GM21447 (cell line): ENCODE results near the gene STXBP5.
A peak's percentile ranks its signal among the peaks of the same experiment; 100 is the strongest.

ENCODE experiments used
- ATAC-seq: cut with Tn5 transposase; IDR thresholded peaks from one replicate; pipeline ENCODE4 v1.9.1; 2021; ENCODE audit not compliant: unreplicated experiment

STXBP5 gene

DNA sequence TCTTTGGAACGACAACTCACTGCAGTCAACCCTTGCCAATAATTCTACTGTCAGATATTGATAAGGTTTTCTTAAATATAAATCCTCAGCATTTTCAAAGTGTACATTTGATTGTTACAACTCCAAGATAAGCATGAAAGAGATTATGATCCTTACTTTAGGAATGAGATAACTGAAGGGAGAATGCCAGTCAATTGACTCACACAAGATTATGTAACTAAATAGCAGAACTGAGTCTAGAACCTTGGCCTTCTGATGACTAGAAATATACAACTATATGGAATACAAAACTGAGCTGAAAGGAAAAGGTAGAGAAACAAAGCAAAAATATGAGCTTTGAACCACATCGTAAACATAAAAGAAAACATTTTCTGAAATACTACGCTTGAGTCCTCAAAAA is 26.9 kb upstream of the STXBP5 start:
- no peak for ATAC-seq

- no peak for ATAC-seq
Observed at GRCh38 chr6:147178355-147178754, 25.9 kb upstream of the STXBP5 start.

- no peak for ATAC-seq
Observed at GRCh38 chr6:147179809-147180208, 24.4 kb upstream of the STXBP5 start.

- no peak for ATAC-seq
Observed at GRCh38 chr6:147180926-147181325, 23.3 kb upstream of the STXBP5 start.

- ATAC-seq: no peak
Observed at GRCh38 chr6:147184379-147184778, 19.8 kb upstream of the STXBP5 start.

GRCh38 chr6:147185216-147185615 is 19.0 kb upstream of the STXBP5 start:
- no peak for ATAC-seq

GRCh38 chr6:147190556-147190955 is 13.7 kb upstream of the STXBP5 start:
- ATAC-seq: no peak

DNA sequence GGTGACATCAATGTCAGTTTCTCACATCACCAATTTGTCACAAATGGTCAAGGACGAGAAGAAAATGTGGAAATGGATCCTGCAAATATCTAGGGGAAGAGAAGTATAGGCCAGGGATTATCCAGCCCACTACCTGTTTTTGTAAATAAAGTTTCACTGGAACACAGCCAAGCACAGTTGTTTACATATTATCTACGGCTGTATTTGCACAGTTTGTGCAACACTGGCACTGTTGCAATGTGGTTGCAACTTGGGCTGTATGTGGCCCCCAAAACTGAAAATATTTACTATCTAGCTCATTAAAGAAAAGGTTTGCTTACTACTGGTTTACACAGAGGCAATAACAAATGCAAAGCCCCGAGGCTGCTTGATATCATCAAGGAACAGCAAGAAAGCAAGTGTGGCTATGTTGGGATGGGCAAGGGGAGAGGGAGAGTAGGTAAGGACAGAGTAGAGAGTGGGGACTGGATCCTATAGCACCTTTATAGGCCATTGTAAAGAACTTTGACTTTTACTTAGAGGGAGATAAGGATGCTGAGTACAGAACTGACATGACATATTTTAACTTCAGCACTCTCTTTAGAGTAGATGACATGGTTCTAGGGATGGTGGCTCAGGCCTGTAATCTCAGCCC is 11.8 kb upstream of the STXBP5 start:
- ATAC-seq: no peak

- ATAC-seq: no peak
Observed at GRCh38 chr6:147194652-147195411, 9.4 kb upstream of the STXBP5 start.

DNA sequence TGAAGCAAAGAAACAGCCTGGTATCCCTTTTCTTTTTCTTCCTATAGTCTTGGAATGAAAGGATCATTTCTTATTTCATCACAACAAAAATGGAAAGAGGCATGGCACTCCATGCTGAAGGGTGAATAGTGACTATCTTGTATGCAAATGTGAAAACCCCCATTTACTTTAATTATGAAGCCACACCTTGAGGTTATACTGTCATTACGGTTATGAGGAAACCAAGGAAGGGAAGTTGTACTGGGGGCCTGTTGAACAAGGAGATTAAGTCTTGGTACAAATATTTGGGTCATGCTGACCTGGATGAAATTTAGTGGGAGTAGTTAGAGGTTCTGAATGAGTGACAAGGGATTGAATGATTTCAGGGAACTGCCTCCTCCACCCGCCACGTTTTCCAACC is 8.7 kb upstream of the STXBP5 start:
- ATAC-seq: no peak

DNA sequence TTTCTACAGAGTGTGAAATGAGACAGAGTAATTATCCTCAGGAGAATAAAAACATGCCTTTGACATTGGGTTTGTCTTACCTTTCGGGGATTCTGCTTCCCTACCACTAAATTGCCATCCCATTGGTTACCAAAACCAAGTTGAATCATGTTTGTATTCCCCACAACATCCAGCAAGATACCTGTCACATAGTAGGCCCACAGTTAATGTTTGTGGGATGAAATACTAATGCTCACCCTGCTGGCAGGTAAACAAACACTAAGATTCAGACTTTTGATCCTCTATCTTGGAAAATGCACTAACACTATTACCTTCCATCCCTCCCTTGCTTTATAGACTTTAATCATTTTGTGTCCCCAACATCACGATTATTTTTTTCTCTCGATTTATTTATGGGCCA is 8.2 kb upstream of the STXBP5 start:
- ATAC-seq: no peak

DNA sequence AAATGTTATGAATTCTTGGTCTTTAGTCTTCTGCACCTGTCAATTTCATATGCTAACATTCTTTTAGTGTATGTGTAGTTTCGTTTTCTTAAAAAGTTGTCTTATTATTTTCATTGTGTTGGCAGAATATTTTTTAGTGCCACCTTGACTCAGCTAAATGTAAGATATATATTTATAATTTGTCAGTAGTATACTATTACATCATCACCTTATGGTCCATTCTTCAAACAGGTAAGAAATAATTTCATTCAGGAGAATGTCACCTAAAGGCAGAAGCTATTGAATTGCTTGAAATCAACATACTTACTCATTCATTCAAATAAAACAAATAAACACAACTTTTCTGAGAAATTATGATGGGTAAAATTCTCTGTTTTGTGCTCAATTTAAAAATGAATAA is 3.5 kb upstream of the STXBP5 start:
- no peak for ATAC-seq

GRCh38 chr6:147201885-147202515 is 2.2 kb upstream of the STXBP5 start:
- ATAC-seq: peak; percentile 10

GRCh38 chr6:147202516-147203310 is 1.5 kb upstream of the STXBP5 start:
- peak; percentile 84 for ATAC-seq

DNA sequence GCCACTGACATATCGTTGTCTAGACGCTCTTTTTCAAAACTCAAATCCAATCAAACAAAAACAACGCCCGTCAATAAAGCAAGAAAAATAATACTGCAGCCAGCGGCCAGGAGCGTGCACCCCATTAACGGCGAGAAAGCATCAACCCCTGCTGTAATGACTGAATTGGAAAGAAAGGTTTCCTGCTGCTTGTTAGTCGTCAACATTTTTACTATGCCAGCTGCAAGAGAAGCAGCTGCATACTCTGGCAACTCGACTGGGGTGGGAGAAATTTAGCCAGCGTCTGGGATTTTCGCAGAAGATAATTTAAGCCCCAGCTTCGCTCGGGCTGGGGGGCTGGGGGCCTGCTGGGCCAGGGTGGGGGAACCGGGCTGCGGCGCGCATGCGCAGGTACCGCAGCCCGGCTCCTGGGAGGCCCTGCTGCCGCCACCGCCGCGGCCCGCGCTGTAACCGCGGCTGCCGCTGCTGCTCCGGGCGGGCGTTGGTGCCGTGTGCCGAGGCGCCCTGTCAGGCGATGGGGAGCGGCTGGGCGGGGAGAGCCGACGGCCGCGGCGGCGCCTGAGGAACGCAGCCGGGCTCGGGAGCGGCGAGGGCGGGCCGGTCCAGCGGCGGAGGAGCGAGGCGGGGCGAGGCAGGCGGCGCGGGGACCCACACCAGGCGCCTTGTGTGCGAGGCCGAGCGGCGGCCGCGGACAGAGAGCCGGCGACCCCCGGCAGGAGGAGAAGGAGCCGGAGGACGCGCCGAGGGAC is 732 bp upstream of the STXBP5 start:
- peak; percentile 37 for ATAC-seq

GRCh38 chr6:147204843-147205311 is 660 bp downstream of the STXBP5 start:
- no peak for ATAC-seq

DNA sequence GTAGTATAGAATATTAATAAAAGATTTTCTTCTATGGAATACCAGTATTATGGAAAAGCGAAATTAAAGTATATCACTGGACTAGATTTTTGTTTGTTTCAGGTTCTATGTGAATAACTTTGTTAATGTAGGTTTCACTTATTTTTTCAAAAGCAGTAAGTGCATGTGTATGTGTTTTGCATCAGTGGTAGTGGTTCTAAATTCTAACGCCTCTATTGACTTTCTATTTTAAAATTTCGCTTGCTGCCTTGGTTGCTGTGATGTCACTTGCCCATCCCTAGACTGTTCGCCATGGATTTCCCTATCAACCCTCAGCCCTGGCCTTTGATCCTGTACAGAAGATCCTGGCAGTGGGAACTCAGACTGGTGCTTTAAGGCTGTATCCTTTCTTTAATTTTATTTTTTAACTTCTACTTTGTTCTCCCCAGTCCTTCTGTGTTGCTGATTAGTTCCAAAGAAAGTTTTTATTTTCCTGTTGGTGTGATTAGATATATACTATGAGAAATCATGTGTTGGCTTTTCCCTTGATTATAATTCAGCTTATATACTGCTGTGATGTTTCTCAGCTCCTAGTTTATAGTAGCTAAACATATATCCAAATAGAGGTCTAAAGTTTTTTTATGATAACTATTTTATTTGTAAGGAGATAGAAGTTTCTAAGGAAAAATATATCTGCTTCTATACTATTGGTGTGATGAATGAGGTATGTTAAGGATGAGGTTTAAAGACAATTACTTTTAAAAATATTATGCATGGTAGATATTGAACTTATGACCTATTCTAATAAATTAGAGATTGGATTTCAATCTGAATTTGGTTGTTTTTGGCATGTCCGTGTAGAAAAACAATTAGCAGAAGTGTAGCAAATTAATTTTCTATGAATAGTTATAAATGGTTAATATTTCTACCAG is 1.7 kb downstream of the STXBP5 start:
- no peak for ATAC-seq

- ATAC-seq: no peak
Observed at GRCh38 chr6:147207351-147207750, 3.1 kb downstream of the STXBP5 start.
